22Rv1 (cell line): ENCODE measurements around the gene PIP5K1B.

Experiments used
- H3K27ac ChIP-seq: fragments of 450-650 bp; 2 replicates; pipeline ENCODE4 v1.5.1; 2017
- ZFX ChIP-seq: fragments of 450-650 bp; IDR thresholded peaks from 2 replicates; pipeline ENCODE4 v1.6.1; 2017; ENCODE audit warnings: antibody characterized with exemption, borderline replicate concordance
- TF ChIP-seq, protein P1 (sequence below): fragments of 450-650 bp; IDR thresholded peaks from 2 replicates; pipeline ENCODE4 v1.5.1; 2017; ENCODE audit warnings: mild to moderate bottlenecking

Gene PIP5K1B

DNA sequence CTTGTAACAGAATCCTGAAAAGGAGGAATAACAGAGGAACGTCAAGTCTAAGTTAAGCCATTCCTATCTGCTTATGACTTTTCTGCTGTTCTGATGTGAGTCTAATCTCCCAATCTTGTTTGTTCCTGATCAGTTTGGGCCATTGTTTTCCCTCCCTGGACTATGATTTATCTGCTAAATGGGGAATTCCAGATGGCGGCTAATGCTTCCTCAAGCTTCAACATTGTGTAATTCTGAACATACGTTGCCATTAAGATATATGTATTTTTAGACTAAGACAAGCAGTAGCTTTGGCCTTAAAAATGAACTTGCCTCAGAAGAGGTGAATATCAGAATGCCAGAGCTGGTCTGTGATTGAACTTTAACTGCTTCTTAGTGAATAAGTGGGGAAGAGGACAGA, 166.2 kb downstream of the PIP5K1B start:
- no peak for TF ChIP-seq ZFX
- TF ChIP-seq, protein P1, sequence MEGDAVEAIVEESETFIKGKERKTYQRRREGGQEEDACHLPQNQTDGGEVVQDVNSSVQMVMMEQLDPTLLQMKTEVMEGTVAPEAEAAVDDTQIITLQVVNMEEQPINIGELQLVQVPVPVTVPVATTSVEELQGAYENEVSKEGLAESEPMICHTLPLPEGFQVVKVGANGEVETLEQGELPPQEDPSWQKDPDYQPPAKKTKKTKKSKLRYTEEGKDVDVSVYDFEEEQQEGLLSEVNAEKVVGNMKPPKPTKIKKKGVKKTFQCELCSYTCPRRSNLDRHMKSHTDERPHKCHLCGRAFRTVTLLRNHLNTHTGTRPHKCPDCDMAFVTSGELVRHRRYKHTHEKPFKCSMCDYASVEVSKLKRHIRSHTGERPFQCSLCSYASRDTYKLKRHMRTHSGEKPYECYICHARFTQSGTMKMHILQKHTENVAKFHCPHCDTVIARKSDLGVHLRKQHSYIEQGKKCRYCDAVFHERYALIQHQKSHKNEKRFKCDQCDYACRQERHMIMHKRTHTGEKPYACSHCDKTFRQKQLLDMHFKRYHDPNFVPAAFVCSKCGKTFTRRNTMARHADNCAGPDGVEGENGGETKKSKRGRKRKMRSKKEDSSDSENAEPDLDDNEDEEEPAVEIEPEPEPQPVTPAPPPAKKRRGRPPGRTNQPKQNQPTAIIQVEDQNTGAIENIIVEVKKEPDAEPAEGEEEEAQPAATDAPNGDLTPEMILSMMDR: no peak
- no peak overlapping the region for H3K27ac ChIP-seq

DNA sequence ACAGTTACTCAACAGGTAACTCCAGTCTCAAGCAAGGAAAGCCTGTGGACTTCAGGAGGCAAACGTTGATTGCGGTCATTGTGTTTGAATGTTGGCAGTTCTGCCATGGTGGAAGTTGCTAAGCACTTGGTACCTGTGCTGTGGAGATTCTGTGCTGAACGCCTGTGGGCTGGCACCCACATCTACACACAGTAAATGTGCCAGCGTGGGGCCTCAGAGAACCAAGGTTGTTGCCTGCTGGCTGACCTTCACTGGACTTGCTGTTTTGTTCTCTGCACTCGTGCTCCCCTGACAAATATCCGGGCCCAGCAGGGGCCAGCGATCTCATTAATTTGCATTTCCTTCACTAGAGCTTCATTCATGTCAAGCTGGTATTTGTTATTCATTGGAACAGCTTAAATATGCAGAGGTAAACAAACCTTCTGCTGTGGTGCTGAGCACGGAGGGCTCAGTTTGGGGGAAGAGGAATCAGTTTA, 167.0 kb downstream of the PIP5K1B start:
- no peak for TF ChIP-seq ZFX
- TF ChIP-seq, protein P1: no peak
- no peak overlapping the region for H3K27ac ChIP-seq

DNA sequence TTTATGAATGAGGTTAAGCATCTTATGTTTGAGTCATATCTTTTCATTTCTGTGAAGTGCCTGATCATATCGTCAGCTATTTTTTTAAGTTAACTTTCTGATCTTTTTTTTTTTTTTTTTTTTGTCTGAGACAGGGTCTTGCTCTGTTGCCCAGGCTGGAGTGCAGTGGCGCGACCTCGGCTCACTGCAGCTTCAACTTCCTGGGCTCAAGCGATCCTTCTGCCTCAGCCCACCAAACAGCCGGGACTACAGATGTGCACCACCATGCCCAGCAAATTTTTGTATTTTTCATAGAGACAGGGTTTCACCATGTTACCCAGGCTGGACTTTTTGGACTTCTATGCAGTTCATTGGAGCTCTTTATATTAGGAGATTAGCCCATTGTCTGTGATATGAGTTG, 168.1 kb downstream of the PIP5K1B start:
- TF ChIP-seq ZFX: no peak
- TF ChIP-seq, protein P1: no peak
- H3K27ac ChIP-seq: no peak overlapping the region

DNA sequence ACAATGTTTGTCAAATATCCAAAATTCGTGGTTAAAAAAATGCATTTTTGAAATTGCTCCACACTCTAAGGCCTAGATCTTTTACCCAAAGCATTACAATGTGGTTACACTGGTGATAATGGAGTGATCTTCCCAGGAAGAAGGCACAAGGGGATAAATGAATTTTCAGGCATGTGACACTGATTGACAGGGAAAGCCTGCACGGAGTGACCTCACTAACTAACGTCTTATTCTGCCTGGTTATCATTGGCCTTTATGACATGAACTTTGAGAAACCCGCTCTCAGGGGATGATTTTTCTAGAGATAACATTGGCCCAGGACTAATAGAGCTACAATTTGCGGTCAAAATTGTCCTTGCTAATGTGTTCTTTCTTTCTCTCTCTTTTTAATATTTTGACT, 171.2 kb downstream of the PIP5K1B start:
- H3K27ac ChIP-seq: no peak overlapping the region
- TF ChIP-seq, protein P1: no peak
- no peak for TF ChIP-seq ZFX

DNA sequence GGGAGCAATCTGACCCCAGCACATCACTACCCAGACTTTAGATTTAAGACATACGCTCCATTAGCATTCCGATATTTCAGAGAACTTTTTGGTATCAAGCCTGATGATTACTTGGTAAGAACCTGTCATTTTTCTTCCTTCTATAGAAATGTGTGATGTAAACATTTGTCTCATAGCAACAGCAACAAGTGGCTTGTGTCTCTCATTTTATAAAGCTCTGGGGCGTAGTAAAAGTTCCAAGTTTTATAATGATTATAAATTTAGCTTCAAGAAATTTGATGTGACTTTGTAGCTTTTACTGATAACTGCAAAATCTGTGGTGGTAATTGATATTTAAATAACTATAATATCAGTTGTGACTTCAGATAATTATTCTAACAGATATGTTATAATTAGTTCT, 171.6 kb downstream of the PIP5K1B start:
- no peak overlapping the region for H3K27ac ChIP-seq
- no peak for TF ChIP-seq ZFX
- TF ChIP-seq, protein P1: no peak

DNA sequence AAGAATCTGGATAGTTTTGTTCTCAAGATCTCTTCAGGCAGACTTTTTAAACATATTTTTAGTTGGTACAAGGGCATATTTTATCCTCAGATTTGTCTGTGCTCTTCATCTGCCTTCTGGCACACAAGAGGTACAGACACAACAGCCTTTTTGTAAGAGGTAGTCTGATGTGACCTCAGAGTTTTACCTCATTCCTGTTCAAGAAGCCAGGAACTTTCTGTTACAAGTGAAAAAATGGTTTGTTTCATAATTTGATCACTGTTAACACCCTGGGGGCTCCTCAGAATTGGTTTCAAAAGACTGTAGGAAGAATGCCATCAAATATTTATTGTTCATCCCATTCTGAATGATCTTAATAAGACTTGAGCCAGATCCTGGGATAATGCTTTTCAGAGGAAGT, 172.2 kb downstream of the PIP5K1B start:
- TF ChIP-seq ZFX: no peak
- TF ChIP-seq, protein P1: no peak
- H3K27ac ChIP-seq: no peak overlapping the region

DNA sequence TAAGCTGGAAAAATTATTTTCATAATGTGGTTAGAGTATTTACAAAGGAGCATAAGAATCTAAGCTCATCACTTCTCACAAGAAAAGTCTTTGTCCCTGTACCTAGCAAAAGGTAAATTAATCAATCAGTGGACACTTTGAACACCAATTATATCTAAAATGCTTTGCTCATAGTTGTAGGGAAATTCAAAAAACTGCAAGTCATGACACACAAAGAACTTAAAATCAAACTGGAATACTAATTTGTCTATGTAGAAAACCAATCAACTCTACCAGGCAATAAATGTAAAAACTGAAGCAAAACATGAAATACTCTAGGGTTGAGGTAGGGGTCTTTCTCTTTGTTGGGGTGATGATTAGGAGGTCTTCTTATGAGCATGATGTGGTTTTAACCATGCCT, 173.4 kb downstream of the PIP5K1B start:
- TF ChIP-seq, protein P1: no peak
- no peak for TF ChIP-seq ZFX
- no peak overlapping the region for H3K27ac ChIP-seq
